ENCODE results near the gene C1orf232. TPM values are rescaled to one million over a fixed set of nuclear protein-coding genes. Genes with fewer than 3 reads are reported as not detected.

C1orf232 gene
- total RNA-seq, 1 donor from 2014 or later = not detected

DNA sequence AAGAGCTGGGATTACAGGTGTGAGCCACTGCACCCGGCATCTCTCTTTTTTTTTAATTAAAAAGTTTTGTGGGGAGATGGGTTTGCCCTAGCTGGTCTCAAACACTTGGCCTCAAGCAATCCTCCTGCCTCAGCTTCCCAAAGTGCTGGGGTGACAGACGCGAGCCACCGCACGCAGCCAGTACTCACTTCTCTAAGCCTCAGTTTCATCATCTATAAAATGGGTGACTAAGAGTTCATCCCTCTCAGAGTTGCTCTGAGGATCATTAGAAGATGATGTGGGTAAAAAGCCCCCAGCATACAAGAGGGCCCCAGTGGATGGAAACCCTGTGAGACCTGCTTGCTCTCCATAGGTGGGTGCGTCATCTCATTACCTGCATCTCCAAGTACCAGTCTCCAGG lies 19.1 kb upstream of the C1orf232 start:
- Mint-ChIP-seq H3K4me1 (ENCODE audit: unreplicated experiment) (no peaks in the 10 kb centered on the region), H3K27ac (ENCODE audit: unreplicated experiment) (no peak overlapping the region), H3K36me3 (ENCODE audit: unreplicated experiment) (no peaks in the 10 kb centered on the region), H3K9me3 (ENCODE audit: unreplicated experiment) (no peaks in the 10 kb centered on the region), H3K4me3 (ENCODE audit: unreplicated experiment) (no peak overlapping the region), H3K27me3 (ENCODE audit: unreplicated experiment) (peaks cover 2% of the 10 kb centered on the region)
- TF ChIP-seq, protein P1, sequence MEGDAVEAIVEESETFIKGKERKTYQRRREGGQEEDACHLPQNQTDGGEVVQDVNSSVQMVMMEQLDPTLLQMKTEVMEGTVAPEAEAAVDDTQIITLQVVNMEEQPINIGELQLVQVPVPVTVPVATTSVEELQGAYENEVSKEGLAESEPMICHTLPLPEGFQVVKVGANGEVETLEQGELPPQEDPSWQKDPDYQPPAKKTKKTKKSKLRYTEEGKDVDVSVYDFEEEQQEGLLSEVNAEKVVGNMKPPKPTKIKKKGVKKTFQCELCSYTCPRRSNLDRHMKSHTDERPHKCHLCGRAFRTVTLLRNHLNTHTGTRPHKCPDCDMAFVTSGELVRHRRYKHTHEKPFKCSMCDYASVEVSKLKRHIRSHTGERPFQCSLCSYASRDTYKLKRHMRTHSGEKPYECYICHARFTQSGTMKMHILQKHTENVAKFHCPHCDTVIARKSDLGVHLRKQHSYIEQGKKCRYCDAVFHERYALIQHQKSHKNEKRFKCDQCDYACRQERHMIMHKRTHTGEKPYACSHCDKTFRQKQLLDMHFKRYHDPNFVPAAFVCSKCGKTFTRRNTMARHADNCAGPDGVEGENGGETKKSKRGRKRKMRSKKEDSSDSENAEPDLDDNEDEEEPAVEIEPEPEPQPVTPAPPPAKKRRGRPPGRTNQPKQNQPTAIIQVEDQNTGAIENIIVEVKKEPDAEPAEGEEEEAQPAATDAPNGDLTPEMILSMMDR (IDR thresholded peaks at IDR 0.05) = no peak
- DNase-seq (ENCODE audit: extremely low spot score, unreplicated experiment) = no peak

DNA sequence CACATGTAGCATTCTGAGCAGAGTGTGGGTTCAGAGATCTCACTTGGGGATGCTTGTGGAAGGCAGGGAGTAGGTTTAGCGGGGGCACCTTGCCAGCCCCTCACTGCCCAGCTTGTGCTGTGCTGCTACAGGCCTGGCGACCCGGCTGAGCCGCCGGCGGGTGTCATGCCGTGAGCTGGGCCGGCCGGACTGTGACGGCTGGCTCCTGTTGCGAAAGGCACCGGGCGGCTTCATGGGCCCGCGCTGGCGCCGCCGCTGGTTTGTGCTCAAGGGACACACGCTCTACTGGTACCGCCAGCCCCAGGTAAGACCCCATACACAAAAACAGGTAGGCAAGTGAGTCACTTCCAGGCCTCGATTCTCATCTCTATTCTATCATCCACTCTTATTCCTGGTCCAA lies 16.1 kb upstream of the C1orf232 start:
- Mint-ChIP-seq H3K4me3 (ENCODE audit: unreplicated experiment) (no peak overlapping the region), H3K36me3 (ENCODE audit: unreplicated experiment) (no peaks in the 10 kb centered on the region), H3K27me3 (ENCODE audit: unreplicated experiment) (no peaks in the 10 kb centered on the region), H3K27ac (ENCODE audit: unreplicated experiment) (no peak overlapping the region), H3K4me1 (ENCODE audit: unreplicated experiment) (no peaks in the 10 kb centered on the region), H3K9me3 (ENCODE audit: unreplicated experiment) (no peaks in the 10 kb centered on the region)
- TF ChIP-seq, protein P1 (IDR thresholded peaks at IDR 0.05) = no peak
- DNase-seq (ENCODE audit: extremely low spot score, unreplicated experiment) = no peak

DNA sequence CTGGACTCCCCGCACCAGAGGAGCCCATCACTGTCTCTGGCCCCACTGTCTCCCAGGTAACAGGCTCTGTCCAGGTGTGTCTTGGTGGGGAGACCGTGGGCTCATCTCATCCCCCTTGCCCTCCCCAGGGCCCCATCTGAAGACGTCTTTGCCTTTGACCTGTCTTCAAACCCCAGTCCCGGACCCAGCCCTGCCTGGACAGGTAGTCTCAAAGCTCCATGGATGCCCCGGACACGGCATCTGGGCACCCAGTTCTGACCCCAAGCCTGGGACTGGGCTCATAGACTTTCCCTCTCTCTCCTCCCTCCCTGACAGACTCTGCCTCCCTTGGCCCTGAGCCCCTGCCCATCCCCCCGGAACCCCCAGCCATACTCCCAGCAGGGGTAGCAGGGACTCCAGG lies 15.3 kb upstream of the C1orf232 start:
- TF ChIP-seq, protein P1 (IDR thresholded peaks at IDR 0.05) = no peak
- Mint-ChIP-seq H3K27ac (ENCODE audit: unreplicated experiment) (no peak overlapping the region), H3K4me3 (ENCODE audit: unreplicated experiment) (no peak overlapping the region), H3K27me3 (ENCODE audit: unreplicated experiment) (no peaks in the 10 kb centered on the region), H3K4me1 (ENCODE audit: unreplicated experiment) (no peaks in the 10 kb centered on the region), H3K9me3 (ENCODE audit: unreplicated experiment) (no peaks in the 10 kb centered on the region), H3K36me3 (ENCODE audit: unreplicated experiment) (no peaks in the 10 kb centered on the region)
- no peak for DNase-seq (ENCODE audit: extremely low spot score, unreplicated experiment)

DNA sequence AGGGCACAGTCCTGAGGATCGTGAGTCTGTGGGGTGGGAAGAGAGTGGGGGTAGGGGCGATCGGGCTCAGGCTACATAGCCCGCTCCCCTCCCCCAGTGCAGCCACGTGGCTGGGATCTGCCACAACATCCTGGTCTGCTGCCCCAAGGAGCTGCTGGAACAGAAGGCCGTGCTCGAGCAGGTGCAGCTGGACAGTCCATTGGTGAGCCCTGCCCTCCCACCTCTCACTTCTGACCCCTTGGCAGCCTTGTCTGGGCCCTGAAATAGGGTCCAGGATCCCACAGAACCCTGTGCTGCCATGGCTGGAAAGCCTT lies 13.6 kb upstream of the C1orf232 start:
- DNase-seq (ENCODE audit: extremely low spot score, unreplicated experiment) = no peak
- H3K27me3 Mint-ChIP-seq (ENCODE audit: unreplicated experiment) = no peaks in the 10 kb centered on the region
- no peak overlapping the region for H3K27ac Mint-ChIP-seq (ENCODE audit: unreplicated experiment)
- TF ChIP-seq, protein P1 (IDR thresholded peaks at IDR 0.05) = no peak
- H3K4me1 Mint-ChIP-seq (ENCODE audit: unreplicated experiment) = peaks cover 5% of the 10 kb centered on the region
- no peaks in the 10 kb centered on the region for H3K9me3 Mint-ChIP-seq (ENCODE audit: unreplicated experiment)
- H3K4me3 Mint-ChIP-seq (ENCODE audit: unreplicated experiment) = no peak overlapping the region
- H3K36me3 Mint-ChIP-seq (ENCODE audit: unreplicated experiment) = no peaks in the 10 kb centered on the region

DNA sequence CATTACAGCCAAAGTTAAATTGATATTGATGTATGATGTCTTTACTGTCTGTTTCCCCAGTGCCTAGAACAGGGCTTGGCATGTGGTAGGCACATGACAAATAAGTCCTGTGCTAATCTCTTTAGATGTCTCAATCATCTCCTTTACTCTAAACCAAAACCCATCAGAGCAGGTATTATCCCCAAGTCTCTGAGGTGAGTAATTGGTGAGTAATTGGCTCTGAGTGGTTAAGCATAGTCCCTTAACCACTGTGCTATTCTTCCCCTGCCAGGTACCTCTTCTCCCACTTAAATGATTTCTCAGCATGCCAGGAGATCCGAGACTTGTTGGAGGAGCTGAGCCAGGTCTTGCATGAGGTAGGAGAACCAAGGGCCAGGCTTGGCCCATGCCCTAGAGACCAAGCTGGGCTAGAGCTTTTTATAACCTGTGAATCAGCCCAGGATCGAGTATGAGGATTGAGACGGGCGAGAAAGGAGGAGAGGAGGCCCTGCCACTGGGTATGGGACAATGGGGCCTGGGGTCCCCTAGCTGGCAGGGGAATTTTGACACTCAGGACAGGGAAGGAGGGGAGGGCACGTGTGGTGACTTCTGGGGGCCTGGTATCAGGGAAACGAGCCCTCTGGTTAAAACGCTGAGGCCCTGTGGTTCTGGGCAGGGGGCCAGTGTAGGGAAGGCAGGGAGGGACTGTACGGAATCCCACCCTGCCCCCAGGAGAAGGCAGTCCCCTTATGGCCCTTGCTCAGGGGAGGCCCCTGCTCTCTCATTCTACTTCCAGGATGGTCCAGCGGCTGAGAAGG lies 13.0 kb upstream of the C1orf232 start:
- no peak for DNase-seq (ENCODE audit: extremely low spot score, unreplicated experiment)
- H3K36me3 Mint-ChIP-seq (ENCODE audit: unreplicated experiment) = no peaks in the 10 kb centered on the region
- H3K4me3 Mint-ChIP-seq (ENCODE audit: unreplicated experiment) = no peak overlapping the region
- no peaks in the 10 kb centered on the region for H3K9me3 Mint-ChIP-seq (ENCODE audit: unreplicated experiment)
- peaks cover 5% of the 10 kb centered on the region for H3K4me1 Mint-ChIP-seq (ENCODE audit: unreplicated experiment)
- H3K27ac Mint-ChIP-seq (ENCODE audit: unreplicated experiment) = no peak overlapping the region
- TF ChIP-seq, protein P1 (IDR thresholded peaks at IDR 0.05) = no peak
- H3K27me3 Mint-ChIP-seq (ENCODE audit: unreplicated experiment) = no peaks in the 10 kb centered on the region
